PC-9 (cell line): ENCODE results near the gene C2orf42.

Experiments used
- CTCF ChIP-seq: fragments of 200-600 bp; sonication (generic); conservative IDR thresholded peaks from 2 replicates; pipeline ENCODE4 v1.6.1; 2017; ENCODE audit warnings: mixed run types, antibody characterized with exemption, mild to moderate bottlenecking, moderate library complexity
- EZH2 ChIP-seq: fragments of 200-600 bp; sonication (generic); IDR thresholded peaks from 2 replicates; pipeline ENCODE4 v1.8.0; 2017; ENCODE audit warnings: antibody characterized with exemption, low read depth

DNA sequence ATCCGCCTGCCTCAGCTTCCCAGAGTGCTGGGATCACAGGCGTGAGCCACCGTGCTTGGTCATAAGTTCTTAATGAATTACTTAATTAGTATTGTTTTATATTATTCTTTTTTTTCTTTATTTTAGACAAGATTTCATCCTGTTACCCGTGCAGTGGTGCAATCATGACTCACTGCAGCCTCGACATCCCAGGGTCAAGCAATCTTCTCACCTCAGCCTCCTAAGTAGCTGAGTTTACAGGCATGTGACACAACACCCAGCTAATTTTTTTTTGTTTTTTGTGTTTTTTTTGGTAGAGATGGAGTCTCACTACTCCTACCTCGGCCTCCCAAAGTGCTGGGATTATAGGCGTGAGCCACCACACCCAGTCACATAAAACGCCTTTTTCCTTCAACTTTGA lies 17.3 kb downstream of the C2orf42 start:
- TF ChIP-seq CTCF: no peak
- no peak for TF ChIP-seq EZH2
